K562 (cell line): ENCODE measurements around the gene EPHX1. TPM values are rescaled to one million over a fixed set of nuclear protein-coding genes. Genes with fewer than 3 reads are reported as not detected.

Experiments
- ATAC-seq: fragments of 200-7000 bp; cut with Tn5 transposase; 3 replicates; pipeline ENCODE4 v1.9.1; 2020; ENCODE audit warnings: moderate library complexity
- Bru-seq: library from RNA; stranded (reverse); fragments of 400-500 nt; gene quantifications from one replicate; lab custom pipeline; 2021; lab: Mats Ljungman, UMichigan
- BruChase-seq, 2 experiments: library from RNA; stranded (reverse); fragments of 400-500 nt; gene quantifications; one replicate each; lab custom pipeline; 2021; lab: Mats Ljungman, UMichigan
- BruUV-seq: library from RNA; stranded (reverse); fragments of 400-500 nt; replicated peaks from 2 replicates; lab custom pipeline; 2021; lab: Mats Ljungman, UMichigan
- CTCF ChIA-PET: fragments of 300-600 bp; formaldehyde crosslinking; extraction: SDS; loops from one replicate; lab custom pipeline; 2021; ENCODE audit warnings: low intra/inter-chr PET ratio; lab: Yijun Ruan, JAX
- POLR2A ChIA-PET: fragments of 300-600, 350-650 bp; sonication (Branson Sonifier 250); formaldehyde crosslinking; extraction: SDS; loops from one replicate; lab custom pipeline; 2021; ENCODE audit warnings: antibody characterized with exemption, inconsistent platforms; lab: Yijun Ruan, JAX
- DNase-seq, 4 experiments: peaks; one replicate each; pipeline versions ENCODE4 v3.0.0 to v3.0.0-alpha.2; 2011 to 2018; ENCODE audit warnings: low spot score in 3 of 4, mixed read lengths in 3 of 4; ENCODE audit errors: extremely low read depth in 1 of 4
- FAIRE-seq: peaks from 2 replicates; lab custom pipeline; 2011; peaks lifted over from hg19 to GRCh38; lab: Jason Lieb, UNC
- H2AFZ ChIP-seq: 2 replicates; pipeline ENCODE4 v1.6.0; 2011; ENCODE audit warnings: low read depth, low read length, control low read depth, inconsistent platforms
- H3K27ac ChIP-seq: fragments of 200-600 bp; 3 replicates; pipeline ENCODE4 v1.8.0; 2011; ENCODE audit warnings: low read depth, mild to moderate bottlenecking, control low read depth, inconsistent platforms, low read length, moderate library complexity, mixed read lengths; ENCODE audit errors: extremely low read depth
- H3K27me3 ChIP-seq, 2 experiments: fragments of 300-600 bp in 1 of 2; 2 replicates in 1 of 2; 3 replicates in 1 of 2; pipeline versions ENCODE4 v1.6.0 to v1.8.0; 2011; ENCODE audit warnings: inconsistent platforms in 2 of 2, low read length in 2 of 2, mild to moderate bottlenecking in 1 of 2, mixed read lengths in 1 of 2, moderate library complexity in 1 of 2; ENCODE audit not compliant: control insufficient read depth in 2 of 2, insufficient read depth in 2 of 2
- H3K36me3 ChIP-seq: fragments of 300-600 bp; 3 replicates; pipeline ENCODE4 v1.8.0; 2011; ENCODE audit warnings: mild to moderate bottlenecking, low read length, inconsistent platforms; ENCODE audit not compliant: control insufficient read depth, insufficient read depth
- H3K4me1 ChIP-seq, 2 experiments: fragments of 200-600 bp in 1 of 2; replicated peaks in 1 of 2; 2 replicates in 1 of 2; 3 replicates in 1 of 2; pipeline versions ENCODE4 v1.5.1 to v1.8.0; 2011; ENCODE audit warnings: inconsistent platforms in 2 of 2, low read length in 2 of 2, mild to moderate bottlenecking in 1 of 2, mixed read lengths in 1 of 2, moderate library complexity in 1 of 2; ENCODE audit not compliant: control insufficient read depth in 2 of 2, insufficient read depth in 2 of 2
- H3K4me2 ChIP-seq: 2 replicates; pipeline ENCODE4 v1.6.1; 2011; ENCODE audit warnings: low read length, control low read depth, inconsistent platforms, mixed read lengths; ENCODE audit not compliant: insufficient read depth
- H3K4me3 ChIP-seq: fragments of 200-600 bp; sonication (generic), shearing (Covaris generic); 2 replicates; pipeline ENCODE4 v1.5.1; 2016; ENCODE audit warnings: control low read depth, inconsistent platforms
- H3K79me2 ChIP-seq: fragments of 200-600 bp; 3 replicates; pipeline ENCODE4 v1.8.0; 2011; ENCODE audit warnings: low read length, inconsistent platforms; ENCODE audit not compliant: control insufficient read depth, insufficient read depth
- H3K9ac ChIP-seq, 2 experiments: 2 replicates each; pipeline versions ENCODE4 v1.6.0 to v1.6.1; 2011; ENCODE audit warnings: low read depth in 2 of 2, low read length in 2 of 2, control low read depth in 1 of 2, inconsistent platforms in 1 of 2, mild to moderate bottlenecking in 1 of 2, mixed read lengths in 1 of 2; ENCODE audit not compliant: insufficient read depth in 1 of 2
- H3K9me1 ChIP-seq: one replicate; pipeline ENCODE4 v1.6.0; 2011; ENCODE audit warnings: inconsistent platforms, mild to moderate bottlenecking, low read length, moderate library complexity; ENCODE audit not compliant: control insufficient read depth, insufficient read depth
- H3K9me3 ChIP-seq: replicated peaks from 2 replicates; pipeline ENCODE4 v1.5.1; 2011; ENCODE audit warnings: low read depth, low read length, inconsistent platforms; ENCODE audit not compliant: control insufficient read depth, insufficient read depth
- H4K20me1 ChIP-seq: replicated peaks from 2 replicates; pipeline ENCODE4 v1.6.1; 2011; ENCODE audit warnings: low read length, inconsistent platforms, mixed read lengths; ENCODE audit not compliant: control insufficient read depth, insufficient read depth
- E2F8 ChIP-seq: fragments of 450-650 bp; IDR thresholded peaks from 2 replicates; pipeline ENCODE4 v1.7.1; 2018; ENCODE audit warnings: mild to moderate bottlenecking, low read depth; ENCODE audit not compliant: partially characterized antibody
- GMEB1 ChIP-seq: fragments of 250-450 bp; sonication (Bioruptor Pico); IDR thresholded peaks from 2 replicates; pipeline ENCODE4 v1.4.0; 2020; ENCODE audit warnings: mild to moderate bottlenecking
- HMBOX1 ChIP-seq: sonication (generic); IDR thresholded peaks from 2 replicates; pipeline ENCODE4 v1.6.1; 2016
- KHSRP ChIP-seq: fragments of 450-650 bp; IDR thresholded peaks from 2 replicates; pipeline ENCODE4 v1.6.1; 2017
- ZNF146 ChIP-seq: IDR thresholded peaks from one replicate; pipeline ENCODE4 v1.6.1; 2018; ENCODE audit warnings: missing compliant biosample characterization; ENCODE audit not compliant: unreplicated experiment
- ZNF431 ChIP-seq: sonication (generic); formaldehyde crosslinking; IDR thresholded peaks from 2 replicates; pipeline ENCODE4 v1.8.0; 2022; ENCODE audit warnings: mild to moderate bottlenecking, missing genetic modification reagents
- ZNF512 ChIP-seq: IDR thresholded peaks from 2 replicates; pipeline ENCODE4 v1.6.1; 2016; ENCODE audit warnings: missing genetic modification characterization, missing compliant biosample characterization
- WGBS: fragments of 100-300 bp; shearing (Covaris generic); methylation state at CpG from one replicate; pipeline ENCODE4 v1.1.6; 2016; ENCODE audit warnings: low coverage, mixed read lengths; ENCODE audit not compliant: insufficient coverage; ENCODE audit errors: missing lambda C conversion rate; 5-methylcytosine and 5-hydroxymethylcytosine counted together
- in situ Hi-C: fragments of 300-500 bp; cut with MboI; formaldehyde crosslinking; loops from 4 replicates; pipeline ENCODE4 v1.15.0; 2018; ENCODE audit warnings: inconsistent platforms, mixed read lengths
- intact Hi-C: fragments of 100-400 bp; cut with micrococcal nuclease; formaldehyde crosslinking; loops from 2 replicates; pipeline ENCODE4 v1.14.2; 2022
- long read RNA-seq, 3 experiments: library from polyadenylated mRNA in 2 of 3; library from RNA in 1 of 3; unstranded in 2 of 3; stranded (forward) in 1 of 3; transcript quantifications; one replicate each; pipeline ENCODE4 v2.0.0, GENCODE V29; 2019 to 2022
- polyA minus RNA-seq, 3 experiments: library from RNA; depleted of rRNA, polyadenylated mRNA; stranded (reverse); fragments of >200 nt; gene quantifications; 2 replicates each; pipeline ENCODE4 v1.2.3, GENCODE V29; 2011
- polyA plus RNA-seq, 8 experiments: library from polyadenylated mRNA; depleted of rRNA in 4 of 8; stranded (reverse) in 5 of 8; unstranded in 3 of 8; fragments of >200 nt; fragmentation: Nextera tagmentation in 2 of 8; fragmentation: Illumina TruSeq in 1 of 8; extraction: Ambion mirVana in 2 of 8; extraction: Trizol in 1 of 8; gene quantifications; 2 replicates each; pipeline versions ENCODE4 v1.2.1 to v1.2.3, GENCODE V29; 2011 to 2014; ENCODE audit warnings: inconsistent platforms in 1 of 8, missing spikeins in 1 of 8
- total RNA-seq, 7 experiments: library from RNA; depleted of rRNA in 6 of 7; stranded (reverse); fragments of >200 nt in 6 of 7; fragmentation: Illumina TruSeq in 2 of 7; extraction: Trizol in 2 of 7; gene quantifications; 2 replicates each; pipeline versions ENCODE4 v1.2.1 to v1.2.3, GENCODE V29; 2011 to 2021; ENCODE audit warnings: low replicate concordance in 1 of 7

EPHX1 gene
- total RNA-seq (2011; cell fraction: chromatin; rRNA removed; ENCODE audit: low replicate concordance) = 16.4 and 37.6 TPM in 2 replicates
- total RNA-seq (2011; cell fraction: nucleolus; rRNA removed) = 26.8 and 35.4 TPM in 2 replicates
- 21.5 and 25.0 TPM in 2 replicates for total RNA-seq (2011; cell fraction: nucleoplasm; rRNA removed)
- 8.0 and 11.6 TPM in 2 replicates for total RNA-seq (2014; rRNA removed)
- total RNA-seq (2014; rRNA removed; fragmentation: Illumina TruSeq; extraction: Trizol) = 4.7 and 5.1 TPM in 2 replicates
- total RNA-seq (2015; rRNA removed; fragmentation: Illumina TruSeq; extraction: Trizol) = 6.7 and 7.6 TPM in 2 replicates
- total RNA-seq (2021) = 18.5 and 21.1 TPM in 2 replicates
- polyA plus RNA-seq (2011; rRNA removed) = 4.0 and 11.2 TPM in 2 replicates
- polyA plus RNA-seq (2011; cell fraction: cytosol; rRNA removed) = 4.7 and 5.2 TPM in 2 replicates
- polyA plus RNA-seq (2011; cell fraction: nucleus; rRNA removed) = 6.3 and 7.3 TPM in 2 replicates
- 26.2 and 32.9 TPM in 2 replicates for polyA plus RNA-seq (2012)
- 21.9 and 27.0 TPM in 2 replicates for polyA plus RNA-seq (2014; fragmentation: Illumina TruSeq; extraction: Trizol)
- under 1 TPM; 0.21 to 0.48 TPM for polyA plus RNA-seq (2014; fragmentation: Nextera tagmentation; extraction: Ambion mirVana)
- polyA plus RNA-seq (2014; rRNA removed) = 7.5 and 8.8 TPM in 2 replicates
- 3.6 and 4.8 TPM in 2 replicates for polyA minus RNA-seq (2011; rRNA and poly(A)+ RNA removed)
- 6.6 and 10.0 TPM in 2 replicates for polyA minus RNA-seq (2011; cell fraction: cytosol; rRNA and poly(A)+ RNA removed)
- polyA minus RNA-seq (2011; cell fraction: nucleus; rRNA and poly(A)+ RNA removed) = 5.0 and 6.2 TPM in 2 replicates
- percentile 54 among the genes with signal in this experiment for Bru-seq, nascent RNA
- BruChase-seq, experiment 1, labeled RNA remaining after a 2-hour chase = percentile 60 among the genes with signal in this experiment
- percentile 56 among the genes with signal in this experiment for BruChase-seq, experiment 2, labeled RNA remaining after a 6-hour chase
- long read RNA-seq, experiment 1, partial matches to known transcripts = 4 of 7 reads
- long read RNA-seq, experiment 1, other reads (novel, unspliced or antisense) = 1 of 7 reads
- long read RNA-seq, experiment 2, transcript EPHX1-201 (9 exons, 1,660 nt) = major isoform, 13 of 32 reads
- long read RNA-seq, experiment 2, partial matches to known transcripts = 14 of 32 reads
- long read RNA-seq, experiment 2, other reads (novel, unspliced or antisense) = 4 of 32 reads
- long read RNA-seq, experiment 3, partial matches to known transcripts = 0 of 1 reads
- long read RNA-seq, experiment 3, other reads (novel, unspliced or antisense) = 1 of 1 reads

GRCh38 chr1:225809842-225810578 lies at the start of gene EPHX1:
Gene EPHX1 (plus strand): TSS chr1:225810124. CDS start chr1:225828730, 18,606 bp downstream.
- peak within 1 kb of the TSS; percentile 43 to 94; a peak in 3 of 4 replicates for H3K9ac ChIP-seq
- no peaks in the 10 kb centered on the region for H3K27me3 ChIP-seq
- ChIA-PET POLR2A (interaction anchor here (0.6 to 4.3 kb wide), 5 partner anchors 18 to 263 kb away, joined by 3 to 22 read pairs (median 4); no protein-coding TSS in a partner anchor), CTCF (interaction anchor here (0.5 to 1.0 kb wide), 3 partner anchors 25 to 168 kb away, joined by 3 read pairs; no protein-coding TSS in a partner anchor)
- ATAC-seq (peak; percentile 94), FAIRE-seq (peak; percentile 82), DNase-seq (peak; percentile 88 to 94 (median 92))
- H3K4me2 ChIP-seq = peak within 1 kb of the TSS; percentile 83
- H4K20me1 ChIP-seq = no peaks in the 10 kb centered on the region; the same call in 1 of the 2 replicates
- BruUV-seq = no TSS peak
- no peaks in the 10 kb centered on the region for H3K9me3 ChIP-seq
- 0 out of 3 replicates have a peak within 1 kb of the TSS, but pooled peaks have one; percentile 16 for H3K27ac ChIP-seq
- H3K79me2 ChIP-seq = no peaks in the 10 kb centered on the region
- peak within 1 kb of the TSS; percentile 48 for H3K4me3 ChIP-seq
- H3K9me1 ChIP-seq = no peaks in the 10 kb centered on the region
- in situ Hi-C loops (no loop called here), intact Hi-C loops (loop anchor here (2.0 to 5.0 kb wide), 2 partner anchors 33 to 252 kb away; partner anchors contain the start of genes H3-3A and SRP9)
- H3K4me1 ChIP-seq = peaks cover 17 to 30% of the 10 kb centered on the region in 2 experiments
- no peaks in the 10 kb centered on the region for H3K36me3 ChIP-seq
- H2AFZ ChIP-seq = peak within 1 kb of the TSS; percentile 93
- WGBS = 1% methylated on average over 68 of the region's 80 CpGs
- TF ChIP-seq ZNF512 (no peak), HMBOX1 (no peak), KHSRP (no peak), ZNF146 (no peak), ZNF431 (CRISPR knock-in tag) (no peak), GMEB1 (no peak), E2F8 (no peak)
